DND-41 (cell line): ENCODE results near the gene GPRC5B.

ENCODE experiments used
- ATAC-seq: fragments of 200-7000 bp; cut with Tn5 transposase; 3 replicates; pipeline ENCODE4 v1.9.1; 2021; ENCODE audit warnings: low read depth; ENCODE audit not compliant: insufficient read depth
- DNase-seq: peaks from one replicate; pipeline ENCODE4 v3.0.0-alpha.2; 2020
- H2AFZ ChIP-seq: 2 replicates; pipeline ENCODE4 v1.6.0; 2012; ENCODE audit warnings: low read depth, low read length
- H3K27ac ChIP-seq: 2 replicates; pipeline ENCODE4 v1.5.1; 2012; ENCODE audit warnings: low read length, inconsistent platforms
- H3K27me3 ChIP-seq: fragments of 200-600 bp; sonication (generic); 2 replicates; pipeline ENCODE4 v1.6.0; 2012; ENCODE audit warnings: low read length, mild to moderate bottlenecking, inconsistent platforms; ENCODE audit not compliant: insufficient read depth, poor library complexity
- H3K36me3 ChIP-seq: 2 replicates; pipeline ENCODE4 v1.5.1; 2012; ENCODE audit warnings: low read length, inconsistent platforms; ENCODE audit not compliant: insufficient read depth
- H3K4me1 ChIP-seq: 2 replicates; pipeline ENCODE4 v1.5.1; 2012; ENCODE audit warnings: mild to moderate bottlenecking, low read length; ENCODE audit not compliant: insufficient read depth
- H3K4me2 ChIP-seq: 2 replicates; pipeline ENCODE4 v1.6.0; 2012; ENCODE audit warnings: mild to moderate bottlenecking, moderate library complexity, low read length, inconsistent platforms; ENCODE audit not compliant: insufficient read depth
- H3K4me3 ChIP-seq, 2 experiments: fragments of 200-600 bp in 1 of 2; shearing (Covaris generic) in 1 of 2; 2 replicates each; pipeline ENCODE4 v1.5.1; 2012 to 2016; ENCODE audit warnings: inconsistent platforms in 2 of 2, low read length in 2 of 2, mild to moderate bottlenecking in 2 of 2, low read depth in 1 of 2, moderate library complexity in 1 of 2
- H3K79me2 ChIP-seq: 2 replicates; pipeline ENCODE4 v1.6.0; 2012; ENCODE audit warnings: low read length, inconsistent platforms; ENCODE audit not compliant: insufficient read depth
- H3K9ac ChIP-seq: 2 replicates; pipeline ENCODE4 v1.6.0; 2012; ENCODE audit warnings: low read depth, mild to moderate bottlenecking, inconsistent platforms, low read length, moderate library complexity
- H3K9me3 ChIP-seq: 2 replicates; pipeline ENCODE4 v1.5.1; 2012; ENCODE audit warnings: low read length, moderate library complexity, mild to moderate bottlenecking, inconsistent platforms; ENCODE audit not compliant: insufficient read depth, severe bottlenecking
- H4K20me1 ChIP-seq: 2 replicates; pipeline ENCODE4 v1.6.0; 2012; ENCODE audit warnings: low read length; ENCODE audit not compliant: insufficient read depth
- EZH2 ChIP-seq: IDR thresholded peaks from 3 replicates; pipeline ENCODE4 v1.6.1; 2012; ENCODE audit warnings: borderline replicate concordance, low read depth, mild to moderate bottlenecking, moderate library complexity, low read length, inconsistent platforms; ENCODE audit not compliant: severe bottlenecking
- TF ChIP-seq, protein P1 (sequence below): IDR thresholded peaks from 2 replicates; pipeline ENCODE4 v1.5.1; 2012; ENCODE audit warnings: borderline replicate concordance, low read length, moderate library complexity, mild to moderate bottlenecking; ENCODE audit not compliant: poor library complexity, severe bottlenecking; ENCODE audit errors: extremely low read depth

Gene GPRC5B

DNA sequence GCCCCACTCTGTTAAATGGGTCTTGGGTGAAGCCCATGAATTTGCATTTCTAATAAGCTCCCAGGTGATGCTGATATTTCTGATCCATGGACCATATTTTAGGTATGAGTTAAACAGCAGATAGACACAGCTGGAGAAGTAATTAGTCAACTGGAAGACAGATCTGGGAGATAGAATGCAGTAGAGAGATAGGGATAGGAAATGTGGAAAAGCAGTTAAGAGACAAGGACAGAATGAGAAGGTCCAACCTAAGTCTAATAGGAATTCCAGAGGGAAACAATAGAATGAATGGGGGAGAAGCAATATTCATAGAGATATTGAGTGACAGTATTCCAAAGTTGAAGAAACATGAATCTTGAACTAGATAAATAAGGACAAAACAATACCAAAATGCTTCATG is 71.7 kb downstream of the GPRC5B start:
- Histone ChIP-seq H3K4me2 (no peak overlapping the region), H3K27me3 (no peaks in the 10 kb centered on the region), H3K9ac (no peak overlapping the region), H3K9me3 (peaks cover 3% of the 10 kb centered on the region), H3K4me1 (peaks cover 3% of the 10 kb centered on the region; the same call in 1 of the 2 replicates), H3K27ac (no peak overlapping the region), H3K4me3 (no peak overlapping the region), H2AFZ (no peak overlapping the region), H4K20me1 (no peaks in the 10 kb centered on the region), H3K36me3 (no peaks in the 10 kb centered on the region), H3K79me2 (no peaks in the 10 kb centered on the region)
- no peak for DNase-seq
- no peak for ATAC-seq
- TF ChIP-seq, protein P1, sequence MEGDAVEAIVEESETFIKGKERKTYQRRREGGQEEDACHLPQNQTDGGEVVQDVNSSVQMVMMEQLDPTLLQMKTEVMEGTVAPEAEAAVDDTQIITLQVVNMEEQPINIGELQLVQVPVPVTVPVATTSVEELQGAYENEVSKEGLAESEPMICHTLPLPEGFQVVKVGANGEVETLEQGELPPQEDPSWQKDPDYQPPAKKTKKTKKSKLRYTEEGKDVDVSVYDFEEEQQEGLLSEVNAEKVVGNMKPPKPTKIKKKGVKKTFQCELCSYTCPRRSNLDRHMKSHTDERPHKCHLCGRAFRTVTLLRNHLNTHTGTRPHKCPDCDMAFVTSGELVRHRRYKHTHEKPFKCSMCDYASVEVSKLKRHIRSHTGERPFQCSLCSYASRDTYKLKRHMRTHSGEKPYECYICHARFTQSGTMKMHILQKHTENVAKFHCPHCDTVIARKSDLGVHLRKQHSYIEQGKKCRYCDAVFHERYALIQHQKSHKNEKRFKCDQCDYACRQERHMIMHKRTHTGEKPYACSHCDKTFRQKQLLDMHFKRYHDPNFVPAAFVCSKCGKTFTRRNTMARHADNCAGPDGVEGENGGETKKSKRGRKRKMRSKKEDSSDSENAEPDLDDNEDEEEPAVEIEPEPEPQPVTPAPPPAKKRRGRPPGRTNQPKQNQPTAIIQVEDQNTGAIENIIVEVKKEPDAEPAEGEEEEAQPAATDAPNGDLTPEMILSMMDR = no peak
- TF ChIP-seq EZH2 = no peak

DNA sequence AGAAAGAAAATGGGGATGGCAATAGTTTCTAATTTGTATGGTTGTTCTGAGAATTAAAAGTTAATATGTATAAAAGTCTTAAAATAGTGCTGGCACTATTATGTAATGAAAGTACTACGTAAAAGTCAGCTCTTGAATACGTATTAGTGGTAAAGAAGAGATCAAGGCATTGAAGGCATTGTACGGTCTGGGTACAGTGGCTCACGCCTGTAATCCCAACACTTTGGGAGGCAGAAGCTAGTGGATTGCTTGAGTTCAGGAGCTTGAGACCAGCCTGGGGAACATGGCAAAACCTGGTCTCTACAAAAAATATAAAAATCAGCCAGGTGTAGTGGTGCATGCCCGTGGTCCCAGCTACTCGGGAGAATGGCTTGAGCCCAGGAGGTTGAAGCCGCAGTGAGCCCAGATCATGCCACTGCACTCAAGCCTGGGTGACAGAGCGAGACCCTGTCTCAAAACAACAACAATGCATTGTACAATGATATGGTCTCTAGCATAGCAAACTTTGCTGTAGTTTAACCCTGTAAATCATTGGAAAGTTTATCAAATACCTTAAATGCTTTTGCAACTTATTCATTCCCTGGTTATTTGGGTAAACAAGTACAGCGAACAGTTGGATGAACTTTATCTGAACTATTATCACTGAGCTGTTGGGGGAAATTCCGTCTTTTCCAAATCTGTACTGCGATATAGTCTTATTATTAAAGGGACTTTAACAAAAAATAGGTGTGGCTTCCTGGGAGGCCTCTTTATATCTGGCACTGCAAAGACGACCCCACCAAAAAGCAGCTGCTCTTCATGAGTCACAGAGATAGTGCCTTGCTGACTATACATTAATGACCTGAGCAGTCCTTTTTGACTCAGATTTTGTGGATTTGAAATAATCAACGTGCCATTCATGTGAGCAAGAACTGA is 73.6 kb downstream of the GPRC5B start:
- Histone ChIP-seq H3K4me1 (peaks cover 3% of the 10 kb centered on the region; the same call in 1 of the 2 replicates), H2AFZ (no peak overlapping the region), H3K27me3 (no peaks in the 10 kb centered on the region), H3K9ac (no peak overlapping the region), H3K79me2 (no peaks in the 10 kb centered on the region), H3K27ac (no peak overlapping the region), H3K4me3 (no peak overlapping the region), H3K36me3 (no peaks in the 10 kb centered on the region), H4K20me1 (no peaks in the 10 kb centered on the region), H3K9me3 (peaks cover 3% of the 10 kb centered on the region), H3K4me2 (no peak overlapping the region)
- ATAC-seq = no peak
- DNase-seq = no peak
- TF ChIP-seq EZH2 = no peak
- TF ChIP-seq, protein P1 = no peak

DNA sequence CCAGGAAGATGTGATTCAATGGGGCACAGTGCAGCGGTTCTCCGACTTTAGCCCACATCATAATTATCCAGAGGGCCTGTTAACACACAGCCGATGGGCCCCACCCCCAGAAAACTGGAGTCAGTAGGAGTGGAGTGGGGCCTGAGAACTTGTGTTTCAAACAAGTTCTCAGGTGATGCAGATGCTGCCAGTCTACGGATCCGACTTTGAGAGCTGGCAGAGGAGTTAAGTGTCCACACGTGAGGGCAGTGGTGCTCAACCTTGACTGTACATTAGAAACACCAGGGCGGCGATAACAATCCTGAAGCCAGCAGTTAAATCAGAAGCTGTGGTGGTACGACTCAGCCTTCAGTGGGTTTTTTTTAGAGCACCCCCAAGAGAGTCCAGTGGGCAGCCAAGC is 75.0 kb downstream of the GPRC5B start:
- no peak for ATAC-seq
- Histone ChIP-seq H3K36me3 (no peaks in the 10 kb centered on the region), H2AFZ (no peak overlapping the region), H3K4me3 (no peak overlapping the region), H3K79me2 (no peaks in the 10 kb centered on the region), H3K9me3 (peaks cover 11% of the 10 kb centered on the region), H3K27ac (no peak overlapping the region), H3K4me1 (peaks cover 11% of the 10 kb centered on the region), H3K27me3 (no peaks in the 10 kb centered on the region), H3K4me2 (no peak overlapping the region), H3K9ac (no peak overlapping the region), H4K20me1 (no peaks in the 10 kb centered on the region)
- no peak for DNase-seq
- TF ChIP-seq EZH2 = no peak
- TF ChIP-seq, protein P1 = no peak
